ENCODE results near the gene PHLDB2.

The PHLDB2 gene

DNA sequence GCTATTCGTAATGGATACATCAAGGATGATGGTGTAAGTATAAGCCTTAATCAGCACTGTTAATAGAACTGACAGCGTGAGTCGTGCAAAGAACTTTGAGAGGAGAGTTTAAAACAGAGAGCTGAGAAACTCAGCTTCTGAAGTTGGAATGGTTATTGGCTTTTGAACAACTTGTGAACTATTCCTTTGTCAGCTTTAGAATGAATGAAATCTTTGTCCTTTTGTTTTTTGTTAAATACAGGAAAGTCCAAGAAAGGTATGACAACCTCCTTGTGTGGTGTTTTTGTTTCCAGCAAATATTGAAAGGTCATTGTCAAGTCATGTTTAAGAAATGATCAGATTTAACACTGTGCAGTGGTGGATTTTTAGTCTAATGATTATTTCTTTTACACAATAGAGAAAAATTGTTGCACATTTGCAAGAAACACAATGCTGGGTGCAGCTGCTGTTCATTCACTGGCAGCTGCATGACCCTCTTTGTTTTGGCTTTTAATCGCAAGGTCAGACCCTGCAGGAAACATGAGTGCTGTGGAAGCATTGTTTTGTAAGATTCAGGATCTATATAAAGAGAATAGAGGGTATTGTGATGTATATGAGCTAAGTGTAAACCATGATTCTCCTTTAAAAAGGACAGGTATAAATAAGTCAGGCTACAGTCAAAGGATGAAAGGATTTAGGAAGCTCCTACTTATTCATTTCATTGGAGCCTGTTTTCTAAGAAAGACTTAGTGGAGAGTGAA lies 98.1 kb downstream of the PHLDB2 start:
- TF ChIP-seq POLR2A (IDR thresholded peaks at IDR 0.05; ENCODE audit: low read length), result no peak
- TF ChIP-seq GATA1 (IDR thresholded peaks at IDR 0.05; ENCODE audit: low read depth, low read length), result no peak
- DNase-seq, result no peak

- DNase-seq, result no peak
- TF ChIP-seq POLR2A (IDR thresholded peaks at IDR 0.05; ENCODE audit: low read length), result no peak
- no peak for TF ChIP-seq GATA1 (IDR thresholded peaks at IDR 0.05; ENCODE audit: low read depth, low read length)
Observed at GRCh38 chr3:111961461-111962164, 102.5 kb downstream of the PHLDB2 start.

DNA sequence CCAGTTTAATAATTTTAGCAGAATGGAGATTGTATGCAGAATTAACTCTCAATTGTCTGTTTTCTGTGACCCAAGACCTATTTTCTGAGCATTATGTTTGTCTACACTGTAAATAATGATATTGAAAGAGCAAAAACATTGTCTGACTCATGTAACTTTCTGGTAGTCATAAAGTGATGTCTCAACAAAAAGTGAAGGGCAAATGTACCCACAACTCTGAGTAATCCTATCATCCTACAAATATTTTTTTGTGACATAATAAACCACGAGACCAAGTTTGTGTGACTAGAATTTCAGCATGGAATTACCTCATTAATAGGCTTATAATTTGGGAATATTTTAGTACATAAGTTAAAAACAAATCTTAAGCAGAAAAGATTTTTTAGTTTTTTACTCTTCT lies 104.4 kb downstream of the PHLDB2 start:
- no peak for DNase-seq
- TF ChIP-seq GATA1 (IDR thresholded peaks at IDR 0.05; ENCODE audit: low read depth, low read length), result no peak
- TF ChIP-seq POLR2A (IDR thresholded peaks at IDR 0.05; ENCODE audit: low read length), result no peak

GRCh38 chr3:111965484-111965883 lies 106.4 kb downstream of the PHLDB2 start:
- no peak for DNase-seq

GRCh38 chr3:111967068-111967467 lies 108.0 kb downstream of the PHLDB2 start:
- no peak for TF ChIP-seq GATA1 (IDR thresholded peaks at IDR 0.05; ENCODE audit: low read depth, low read length)
- no peak for TF ChIP-seq POLR2A (IDR thresholded peaks at IDR 0.05; ENCODE audit: low read length)
- no peak for DNase-seq

More at GRCh38 chr3:111965484-111965883, 106.4 kb downstream of the PHLDB2 start:
- no peak for TF ChIP-seq GATA1 (IDR thresholded peaks at IDR 0.05; ENCODE audit: low read depth, low read length)
- no peak for TF ChIP-seq POLR2A (IDR thresholded peaks at IDR 0.05; ENCODE audit: low read length)

- peak; percentile 67 to 81 for DNase-seq
- TF ChIP-seq POLR2A (IDR thresholded peaks at IDR 0.05; ENCODE audit: low read length), result no peak
- TF ChIP-seq GATA1 (IDR thresholded peaks at IDR 0.05; ENCODE audit: low read depth, low read length), result no peak
Observed at GRCh38 chr3:111967651-111968274, 108.7 kb downstream of the PHLDB2 start.

DNA sequence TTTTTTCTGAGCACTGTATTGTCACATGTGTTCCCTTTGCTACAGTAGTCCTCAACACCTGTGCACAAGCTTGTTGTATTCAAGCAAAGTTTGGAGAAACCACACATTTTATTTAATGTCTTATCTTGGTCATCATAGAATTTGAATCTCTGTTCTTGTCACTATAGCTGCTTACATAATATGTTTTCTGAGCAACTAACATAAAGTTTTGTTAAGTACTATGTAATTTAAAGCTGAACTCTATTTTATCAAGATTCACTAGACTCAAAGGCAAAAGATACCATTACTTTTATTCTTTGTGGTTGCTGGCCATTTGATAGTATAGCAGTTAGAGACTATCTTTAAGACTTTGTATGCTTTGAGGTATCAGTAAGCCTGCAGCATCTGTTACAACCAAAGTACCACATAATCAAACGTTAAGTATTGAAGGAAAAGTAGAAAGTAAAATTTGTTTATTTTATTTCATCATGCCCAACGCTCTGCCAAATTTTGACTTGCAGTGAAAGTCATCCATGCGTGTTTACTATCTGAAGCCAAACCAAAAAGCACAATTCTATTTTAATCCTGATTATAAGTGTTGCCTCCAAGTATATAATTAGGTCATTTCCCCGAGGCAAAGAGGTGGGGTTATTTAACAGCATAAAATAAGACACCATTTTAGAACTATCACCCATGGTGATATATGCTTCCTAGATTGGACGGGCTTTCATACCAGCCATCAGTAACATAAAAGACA lies 109.4 kb downstream of the PHLDB2 start:
- TF ChIP-seq GATA1 (IDR thresholded peaks at IDR 0.05; ENCODE audit: low read depth, low read length), result no peak
- TF ChIP-seq POLR2A (IDR thresholded peaks at IDR 0.05; ENCODE audit: low read length), result no peak
- DNase-seq, result no peak

GRCh38 chr3:111970376-111970775 lies 111.3 kb downstream of the PHLDB2 start:
- no peak for TF ChIP-seq GATA1 (IDR thresholded peaks at IDR 0.05; ENCODE audit: low read depth, low read length)
- no peak for TF ChIP-seq POLR2A (IDR thresholded peaks at IDR 0.05; ENCODE audit: low read length)
- DNase-seq, result no peak

- TF ChIP-seq POLR2A (IDR thresholded peaks at IDR 0.05; ENCODE audit: low read length) (no peak), GATA1 (IDR thresholded peaks at IDR 0.05; ENCODE audit: low read depth, low read length) (no peak)
- DNase-seq, result no peak
Observed at GRCh38 chr3:111971533-111972130, 112.6 kb downstream of the PHLDB2 start.

GRCh38 chr3:111972891-111973290 lies 113.8 kb downstream of the PHLDB2 start:
- no peak for TF ChIP-seq GATA1 (IDR thresholded peaks at IDR 0.05; ENCODE audit: low read depth, low read length)
- no peak for TF ChIP-seq POLR2A (IDR thresholded peaks at IDR 0.05; ENCODE audit: low read length)
- DNase-seq, result no peak

GRCh38 chr3:111975131-111975530 lies 116.1 kb downstream of the PHLDB2 start:
- TF ChIP-seq POLR2A (IDR thresholded peaks at IDR 0.05; ENCODE audit: low read length), result no peak
- no peak for TF ChIP-seq GATA1 (IDR thresholded peaks at IDR 0.05; ENCODE audit: low read depth, low read length)
- no peak for DNase-seq

- no peak for TF ChIP-seq POLR2A (IDR thresholded peaks at IDR 0.05; ENCODE audit: low read length)
- DNase-seq, result no peak
Observed at GRCh38 chr3:111976254-111976653, 117.2 kb downstream of the PHLDB2 start.

DNA sequence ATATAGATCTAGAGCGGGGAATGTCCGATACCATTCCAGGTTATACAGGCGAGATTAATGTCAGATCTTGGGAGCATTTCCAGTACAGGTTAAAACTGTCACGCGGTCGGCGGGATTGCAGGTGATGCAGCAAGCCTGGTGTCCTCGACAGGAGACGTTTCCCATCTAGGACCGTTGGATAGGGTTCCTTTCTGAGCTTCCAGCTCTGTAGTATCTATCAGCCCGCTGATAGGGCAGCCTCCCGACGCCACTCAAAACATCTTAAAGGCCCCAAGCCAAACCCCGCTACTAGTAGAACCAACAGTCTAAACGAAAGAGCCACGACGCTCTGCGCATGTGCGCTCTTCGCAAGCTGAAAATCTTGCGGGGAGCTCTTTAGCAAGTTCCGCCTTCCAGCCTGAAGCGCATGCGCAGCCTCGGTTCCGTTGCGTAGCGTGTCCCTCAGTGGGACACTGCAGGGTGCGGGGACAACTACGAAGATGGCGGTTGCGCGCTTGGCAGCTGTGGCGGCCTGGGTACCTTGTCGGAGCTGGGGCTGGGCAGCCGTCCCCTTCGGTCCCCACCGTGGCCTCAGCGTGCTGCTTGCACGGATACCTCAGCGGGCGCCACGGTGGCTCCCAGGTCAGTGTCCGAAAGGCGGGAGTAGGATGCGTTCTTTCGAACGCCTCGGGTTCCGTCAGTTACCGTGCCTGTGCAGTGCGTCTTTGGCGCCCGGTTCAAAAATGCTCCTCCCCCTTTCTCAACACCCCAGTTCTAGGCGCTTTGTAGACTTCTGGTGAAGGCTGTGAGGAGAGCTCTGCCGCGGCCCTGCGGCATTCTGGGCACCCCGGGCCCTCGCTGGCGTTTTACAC lies 119.7 kb downstream of the PHLDB2 start, which contains the start of gene ABHD10:
Gene ABHD10 (plus strand): TSS at position 444 of the 851 bp plus-strand sequence. CDS start 36 bp downstream, at position 480.
- peak; percentile 97 for DNase-seq
- TF ChIP-seq POLR2A (IDR thresholded peaks at IDR 0.05; ENCODE audit: low read length) (peak; percentile 92), GATA1 (IDR thresholded peaks at IDR 0.05; ENCODE audit: low read depth, low read length) (no peak)
